Gastrocnemius medialis (tissue), 4 donors: ENCODE results near the gene IL2RA. TPM values are rescaled to one million over a fixed set of nuclear protein-coding genes. Genes with fewer than 3 reads are reported as not detected.

Source experiments
- ATAC-seq, 2 donors: fragments of 150-250 bp; one replicate each; pipeline ENCODE4 v1.9.1; 2016
- DNase-seq, 2 donors: peaks; one replicate each; pipeline ENCODE4 v3.0.0-alpha.2; 2019
- H3K27ac ChIP-seq, 4 donors: fragments of 200-600 bp; sonication (generic); 1 replicate in 1 of 4; 2 replicates in 3 of 4; pipeline ENCODE4 v1.5.1; 2016 to 2018; ENCODE audit warnings: mild to moderate bottlenecking in 2 of 4, moderate library complexity in 1 of 4
- H3K27me3 ChIP-seq, 3 donors: fragments of 200-600 bp; sonication (generic) in 2 of 3; 1 replicate in 1 of 3; 2 replicates in 2 of 3; pipeline versions ENCODE4 v1.5.1 to v1.6.0; 2016 to 2019; ENCODE audit warnings: mild to moderate bottlenecking in 1 of 3, moderate library complexity in 1 of 3
- H3K36me3 ChIP-seq, 2 donors: fragments of 200-600 bp; sonication (generic) in 1 of 2; one replicate each; pipeline ENCODE4 v1.5.1; 2017 to 2018
- H3K4me1 ChIP-seq, 2 donors: fragments of 200-600 bp; sonication (generic) in 1 of 2; one replicate each; pipeline ENCODE4 v1.5.1; 2016 to 2017; ENCODE audit warnings: mild to moderate bottlenecking in 2 of 2
- H3K4me3 ChIP-seq, 4 donors: fragments of 200-600 bp; sonication (generic) in 3 of 4; 1 replicate in 1 of 4; 2 replicates in 3 of 4; pipeline ENCODE4 v1.5.1; 2016 to 2019; ENCODE audit warnings: mild to moderate bottlenecking in 2 of 4
- H3K9me3 ChIP-seq, 3 donors: fragments of 200-600 bp; sonication (generic) in 2 of 3; 1 replicate in 1 of 3; 2 replicates in 2 of 3; pipeline ENCODE4 v1.5.1; 2016 to 2019
- POLR2A ChIP-seq, 2 donors: fragments of 450-650 bp; IDR thresholded peaks; one replicate each; pipeline ENCODE4 v1.6.1; 2017; ENCODE audit warnings: antibody characterized with exemption in 2 of 2, mild to moderate bottlenecking in 2 of 2, moderate library complexity in 2 of 2
- in situ Hi-C, 4 donors: fragments of 200-750 bp; cut with MboI; loops; one replicate each; pipeline versions ENCODE4 v1.15.0 to v1.8.0; 2017; ENCODE audit warnings: low sequenced_read_pairs in 4 of 4
- intact Hi-C: fragments of 100-400 bp; cut with DNase I; formaldehyde crosslinking; loops from one replicate; pipeline ENCODE4 v1.15.1; 2023; ENCODE audit warnings: low total_unique reads
- total RNA-seq, 4 donors: library from RNA; depleted of rRNA; stranded (reverse); fragments of >200 nt; gene quantifications; one replicate each; pipeline versions ENCODE4 v1.1.0 to v1.2.3, GENCODE V29; 2016
- TF ChIP-seq, protein P1 (sequence below), 5 experiments: fragments of 450-650 bp in 3 of 5; fragments of 200-600 bp in 2 of 5; sonication (generic) in 2 of 5; IDR thresholded peaks in 4 of 5; conservative IDR thresholded peaks in 1 of 5; 1 replicate in 4 of 5; 2 replicates in 1 of 5; pipeline ENCODE4 v1.5.1; 2016 to 2019; ENCODE audit warnings: antibody characterized with exemption in 5 of 5, mild to moderate bottlenecking in 3 of 5, moderate library complexity in 3 of 5

Gene IL2RA
- total RNA-seq, 4 donors from 2014 or later, result 2.1 TPM; not detected in 3

DNA sequence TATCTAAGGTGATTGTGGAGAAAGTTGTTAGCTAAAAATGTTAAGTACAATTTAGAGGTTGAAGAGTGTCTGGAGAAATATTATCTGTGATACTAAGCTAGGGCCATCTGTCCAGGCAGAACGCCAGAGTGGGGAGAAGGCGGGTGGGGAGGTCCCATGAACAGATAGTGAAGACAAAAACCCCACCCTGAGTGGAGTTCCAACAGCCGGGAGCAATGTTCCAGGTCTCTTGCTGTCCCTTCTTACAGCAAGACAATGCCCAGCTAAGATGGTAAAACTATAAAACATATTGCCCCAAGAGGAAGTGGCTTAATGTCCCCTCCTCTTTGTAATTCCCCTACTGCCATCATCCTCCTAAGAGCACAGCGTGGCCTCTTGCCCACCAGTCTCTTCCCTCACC is 74.4 kb downstream of the IL2RA start:
- intact Hi-C loops, result no loop called here
- peak in 1 of 2 donors; percentile 41 for ATAC-seq

DNA sequence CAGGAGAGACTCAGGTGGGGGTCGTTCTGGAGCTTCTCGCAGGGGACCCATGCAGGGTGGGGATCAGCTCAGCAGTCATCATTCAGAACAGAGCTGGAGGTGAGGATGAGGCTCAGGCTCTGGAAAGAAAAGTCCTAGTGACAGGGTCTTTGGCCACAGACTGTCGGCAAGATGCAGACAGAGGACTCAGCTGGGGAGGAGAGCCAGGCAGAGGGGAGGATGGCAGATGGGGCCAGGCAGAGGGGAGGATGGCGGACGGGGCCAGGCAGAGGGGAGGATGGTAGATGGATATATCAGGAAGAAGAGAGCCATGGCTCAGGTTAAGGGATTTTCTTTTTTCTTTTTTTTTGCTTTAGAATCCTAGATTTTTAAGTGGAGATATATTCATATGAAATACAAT is 77.1 kb downstream of the IL2RA start:
- in situ Hi-C loops (no loop called here), intact Hi-C loops (no loop called here)
- no peaks in the 10 kb centered on the region for H3K4me1 ChIP-seq
- no peak for ATAC-seq
- H3K36me3 ChIP-seq, result no peaks in the 10 kb centered on the region
- TF ChIP-seq, protein P1, sequence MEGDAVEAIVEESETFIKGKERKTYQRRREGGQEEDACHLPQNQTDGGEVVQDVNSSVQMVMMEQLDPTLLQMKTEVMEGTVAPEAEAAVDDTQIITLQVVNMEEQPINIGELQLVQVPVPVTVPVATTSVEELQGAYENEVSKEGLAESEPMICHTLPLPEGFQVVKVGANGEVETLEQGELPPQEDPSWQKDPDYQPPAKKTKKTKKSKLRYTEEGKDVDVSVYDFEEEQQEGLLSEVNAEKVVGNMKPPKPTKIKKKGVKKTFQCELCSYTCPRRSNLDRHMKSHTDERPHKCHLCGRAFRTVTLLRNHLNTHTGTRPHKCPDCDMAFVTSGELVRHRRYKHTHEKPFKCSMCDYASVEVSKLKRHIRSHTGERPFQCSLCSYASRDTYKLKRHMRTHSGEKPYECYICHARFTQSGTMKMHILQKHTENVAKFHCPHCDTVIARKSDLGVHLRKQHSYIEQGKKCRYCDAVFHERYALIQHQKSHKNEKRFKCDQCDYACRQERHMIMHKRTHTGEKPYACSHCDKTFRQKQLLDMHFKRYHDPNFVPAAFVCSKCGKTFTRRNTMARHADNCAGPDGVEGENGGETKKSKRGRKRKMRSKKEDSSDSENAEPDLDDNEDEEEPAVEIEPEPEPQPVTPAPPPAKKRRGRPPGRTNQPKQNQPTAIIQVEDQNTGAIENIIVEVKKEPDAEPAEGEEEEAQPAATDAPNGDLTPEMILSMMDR (IDR thresholded peaks at IDR 0.05 in 4 of 5, conservative IDR thresholded peaks at IDR 0.05 in 1 of 5), result no peak
- TF ChIP-seq POLR2A (IDR thresholded peaks at IDR 0.05), result no peak
- no peak for DNase-seq
- H3K27ac ChIP-seq, result no peak overlapping the region
- no peaks in the 10 kb centered on the region for H3K9me3 ChIP-seq
- no peaks in the 10 kb centered on the region for H3K27me3 ChIP-seq
- no peak overlapping the region for H3K4me3 ChIP-seq

More for the DNA sequence above, 74.4 kb downstream of the IL2RA start:
- peak; percentile 46 to 62 for DNase-seq
- Histone ChIP-seq H3K27ac (peak overlapping the region in 3 of 4 donors; percentile 40 to 46 (median 44)), H3K36me3 (no peaks in the 10 kb centered on the region), H3K4me3 (no peak overlapping the region), H3K4me1 (no peaks in the 10 kb centered on the region), H3K9me3 (peaks cover 0 to 5% (median 4%) of the 10 kb centered on the region in 3 donors), H3K27me3 (no peaks in the 10 kb centered on the region)
- in situ Hi-C loops, result no loop called here
- no peak for TF ChIP-seq POLR2A (IDR thresholded peaks at IDR 0.05)
- TF ChIP-seq, protein P1 (IDR thresholded peaks at IDR 0.05 in 4 of 5, conservative IDR thresholded peaks at IDR 0.05 in 1 of 5), result no peak

DNA sequence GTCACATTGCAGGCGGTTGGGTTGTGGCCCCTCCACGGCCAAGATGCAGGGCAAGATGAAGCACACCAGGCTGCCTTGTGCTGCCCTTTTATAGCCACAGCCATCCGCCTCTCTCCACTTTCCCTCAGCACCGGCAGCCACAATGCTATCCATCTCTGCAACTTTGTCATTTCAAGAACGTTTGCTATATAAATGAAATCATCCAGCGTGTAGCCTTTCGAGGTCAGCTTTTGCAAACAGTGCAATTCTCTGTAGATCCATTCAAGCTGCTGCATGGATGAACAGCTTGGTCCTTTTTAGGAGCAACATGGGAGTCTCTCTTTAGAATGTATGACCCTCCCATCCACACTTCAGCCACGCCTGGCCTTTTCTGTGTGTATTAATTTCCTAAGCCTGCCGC is 78.4 kb downstream of the IL2RA start:
- no peak overlapping the region for H3K27ac ChIP-seq
- TF ChIP-seq POLR2A (IDR thresholded peaks at IDR 0.05), result no peak
- TF ChIP-seq, protein P1 (IDR thresholded peaks at IDR 0.05 in 4 of 5, conservative IDR thresholded peaks at IDR 0.05 in 1 of 5), result no peak
- ATAC-seq (no peak), DNase-seq (no peak)
- no peaks in the 10 kb centered on the region for H3K36me3 ChIP-seq
- H3K4me3 ChIP-seq, result no peak overlapping the region
- no peaks in the 10 kb centered on the region for H3K4me1 ChIP-seq
- intact Hi-C loops (no loop called here), in situ Hi-C loops (no loop called here)
- H3K27me3 ChIP-seq, result no peaks in the 10 kb centered on the region
- H3K9me3 ChIP-seq, result no peaks in the 10 kb centered on the region

- TF ChIP-seq, protein P1 (IDR thresholded peaks at IDR 0.05 in 4 of 5, conservative IDR thresholded peaks at IDR 0.05 in 1 of 5), result no peak
- no peak for TF ChIP-seq POLR2A (IDR thresholded peaks at IDR 0.05)
- Histone ChIP-seq H3K9me3 (no peaks in the 10 kb centered on the region), H3K27ac (no peak overlapping the region), H3K27me3 (no peaks in the 10 kb centered on the region), H3K4me1 (peaks cover 4 to 7% of the 10 kb centered on the region in 2 donors), H3K4me3 (no peak overlapping the region), H3K36me3 (no peaks in the 10 kb centered on the region)
- ATAC-seq (no peak), DNase-seq (no peak)
- in situ Hi-C loops (no loop called here), intact Hi-C loops (no loop called here)
Observed at GRCh38 chr10:5981529-5981928, 80.6 kb downstream of the IL2RA start.

- TF ChIP-seq, protein P1 (IDR thresholded peaks at IDR 0.05 in 4 of 5, conservative IDR thresholded peaks at IDR 0.05 in 1 of 5), result no peak
- TF ChIP-seq POLR2A (IDR thresholded peaks at IDR 0.05), result no peak
- Histone ChIP-seq H3K36me3 (no peaks in the 10 kb centered on the region), H3K27ac (peak overlapping the region; percentile 91 to 97 (median 93)), H3K27me3 (no peaks in the 10 kb centered on the region), H3K4me3 (peak overlapping the region; percentile 84 to 96 (median 87)), H3K4me1 (peaks cover 7 to 14% of the 10 kb centered on the region in 2 donors), H3K9me3 (no peaks in the 10 kb centered on the region)
- DNase-seq (no peak), ATAC-seq (peak; percentile 0 to 7)
- intact Hi-C loops, result loop anchor here (5.0 kb wide), 1 partner anchor 166 kb away; the partner anchor contains the start of gene GDI2
- in situ Hi-C loops, result no loop called here
Observed at GRCh38 chr10:5978230-5978489, 84.0 kb downstream of the IL2RA start.
